ENCODE measurements around the gene PRR12. TPM values are rescaled to one million over a fixed set of nuclear protein-coding genes. Genes with fewer than 3 reads are reported as not detected.

Gene PRR12
- total and polyA plus RNA-seq, 2 experiments from 2014 or later = 5.1 to 24.7 TPM

DNA sequence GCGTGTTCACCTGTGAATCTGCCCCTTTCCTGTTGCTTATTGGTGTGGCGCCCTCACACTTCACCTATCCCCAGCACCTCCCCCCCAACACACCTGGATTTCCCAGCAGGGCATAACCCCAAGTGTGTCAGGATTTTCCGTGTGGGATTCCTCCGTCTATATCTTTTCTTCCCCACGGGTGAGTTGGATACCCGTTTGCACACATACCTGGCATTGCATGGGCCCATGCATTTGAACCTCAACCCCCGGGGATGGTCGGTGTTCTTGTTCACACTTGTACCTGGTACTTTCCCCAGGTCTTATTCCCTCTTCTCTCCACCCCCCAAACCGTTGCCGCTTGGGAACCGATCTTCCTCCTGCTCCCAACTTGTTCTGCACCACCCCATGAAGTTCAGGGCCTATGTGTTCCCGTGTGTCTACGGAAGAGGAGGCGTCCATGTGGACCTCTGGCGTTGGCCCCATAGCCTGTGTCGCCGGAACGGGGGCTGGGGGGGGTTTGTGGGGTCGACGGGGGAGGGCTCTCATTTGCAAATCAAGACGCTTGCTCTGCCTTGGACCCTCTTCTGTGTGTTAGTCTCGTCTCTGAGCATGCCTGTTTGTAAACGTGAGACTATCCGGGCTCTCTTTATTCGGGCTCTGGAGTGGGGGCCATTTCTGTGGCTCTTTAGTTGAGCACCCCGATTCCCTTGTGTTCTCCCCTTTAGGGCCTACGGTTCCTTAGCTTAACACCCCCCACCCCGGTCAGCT lies 1.7 kb downstream of the PRR12 start:
- H3K36me3 ChIP-seq = peaks cover 25% of the 10 kb centered on the region
- H3K27ac ChIP-seq = peak overlapping the region; percentile 82
- TF ChIP-seq, protein P1, sequence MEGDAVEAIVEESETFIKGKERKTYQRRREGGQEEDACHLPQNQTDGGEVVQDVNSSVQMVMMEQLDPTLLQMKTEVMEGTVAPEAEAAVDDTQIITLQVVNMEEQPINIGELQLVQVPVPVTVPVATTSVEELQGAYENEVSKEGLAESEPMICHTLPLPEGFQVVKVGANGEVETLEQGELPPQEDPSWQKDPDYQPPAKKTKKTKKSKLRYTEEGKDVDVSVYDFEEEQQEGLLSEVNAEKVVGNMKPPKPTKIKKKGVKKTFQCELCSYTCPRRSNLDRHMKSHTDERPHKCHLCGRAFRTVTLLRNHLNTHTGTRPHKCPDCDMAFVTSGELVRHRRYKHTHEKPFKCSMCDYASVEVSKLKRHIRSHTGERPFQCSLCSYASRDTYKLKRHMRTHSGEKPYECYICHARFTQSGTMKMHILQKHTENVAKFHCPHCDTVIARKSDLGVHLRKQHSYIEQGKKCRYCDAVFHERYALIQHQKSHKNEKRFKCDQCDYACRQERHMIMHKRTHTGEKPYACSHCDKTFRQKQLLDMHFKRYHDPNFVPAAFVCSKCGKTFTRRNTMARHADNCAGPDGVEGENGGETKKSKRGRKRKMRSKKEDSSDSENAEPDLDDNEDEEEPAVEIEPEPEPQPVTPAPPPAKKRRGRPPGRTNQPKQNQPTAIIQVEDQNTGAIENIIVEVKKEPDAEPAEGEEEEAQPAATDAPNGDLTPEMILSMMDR (IDR thresholded peaks at IDR 0.05; ENCODE audit: low read depth, low read length) = no peak
- peaks cover 20% of the 10 kb centered on the region for H3K4me1 ChIP-seq (ENCODE audit: low read depth)
- H3K4me3 ChIP-seq = peak overlapping the region; percentile 99
- peak; percentile 12 to 38 for DNase-seq (ENCODE audit: low read depth in 1 of 2, low spot score in 1 of 2)
- H3K27me3 ChIP-seq = no peaks in the 10 kb centered on the region
- H3K9me3 ChIP-seq (ENCODE audit: low read depth) = no peaks in the 10 kb centered on the region

DNA sequence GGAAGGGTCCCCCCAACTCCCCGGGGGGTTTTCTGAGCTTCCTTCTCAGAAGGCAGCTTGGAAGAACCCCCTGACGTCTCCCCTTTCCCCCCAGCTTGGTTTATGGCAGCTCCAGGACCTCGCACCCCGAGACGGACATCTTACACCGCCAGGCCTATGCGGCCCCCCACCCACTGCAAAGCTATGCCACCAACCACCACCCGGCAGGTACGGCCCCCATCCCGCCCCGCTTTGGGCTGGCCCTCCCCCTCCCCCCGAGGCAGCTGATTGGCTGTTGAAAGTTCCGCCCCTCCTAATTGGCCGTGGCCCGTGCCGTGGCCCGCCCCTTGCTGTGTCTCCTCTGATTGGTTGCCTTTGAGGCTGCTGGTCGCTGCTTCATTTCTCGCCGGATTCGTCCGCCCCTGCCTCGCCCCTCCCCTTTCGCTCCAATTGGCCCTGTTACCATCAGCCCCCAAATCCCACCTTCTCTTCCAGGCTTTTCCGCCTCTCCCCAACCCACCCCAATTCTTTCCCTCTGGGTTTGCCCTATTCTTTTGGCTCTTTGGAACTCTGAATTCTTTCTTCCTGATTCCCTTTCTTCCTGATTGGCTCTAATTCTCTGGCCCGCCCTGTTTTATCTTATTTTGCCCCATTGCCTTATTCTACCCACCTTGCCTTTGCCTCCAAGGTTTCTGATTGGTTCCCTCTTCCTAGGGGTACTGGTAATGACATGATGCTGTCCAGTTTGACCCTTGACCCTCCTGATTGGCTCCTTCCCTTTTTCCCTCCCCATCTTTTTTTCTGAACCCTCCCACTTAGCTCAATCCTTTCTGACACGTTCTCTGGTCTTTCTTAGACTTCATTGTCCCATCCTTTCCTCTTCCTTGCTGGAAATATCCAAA lies 2.5 kb downstream of the PRR12 start:
- Histone ChIP-seq H3K9me3 (ENCODE audit: low read depth) (no peaks in the 10 kb centered on the region), H3K27ac (peak overlapping the region; percentile 82), H3K36me3 (peaks cover 26% of the 10 kb centered on the region), H3K27me3 (no peaks in the 10 kb centered on the region), H3K4me3 (peak overlapping the region; percentile 99), H3K4me1 (ENCODE audit: low read depth) (peaks cover 20% of the 10 kb centered on the region)
- DNase-seq (ENCODE audit: low read depth in 1 of 2, low spot score in 1 of 2) = peak; percentile 94 to 96
- TF ChIP-seq, protein P1 (IDR thresholded peaks at IDR 0.05; ENCODE audit: low read depth, low read length) = no peak

DNA sequence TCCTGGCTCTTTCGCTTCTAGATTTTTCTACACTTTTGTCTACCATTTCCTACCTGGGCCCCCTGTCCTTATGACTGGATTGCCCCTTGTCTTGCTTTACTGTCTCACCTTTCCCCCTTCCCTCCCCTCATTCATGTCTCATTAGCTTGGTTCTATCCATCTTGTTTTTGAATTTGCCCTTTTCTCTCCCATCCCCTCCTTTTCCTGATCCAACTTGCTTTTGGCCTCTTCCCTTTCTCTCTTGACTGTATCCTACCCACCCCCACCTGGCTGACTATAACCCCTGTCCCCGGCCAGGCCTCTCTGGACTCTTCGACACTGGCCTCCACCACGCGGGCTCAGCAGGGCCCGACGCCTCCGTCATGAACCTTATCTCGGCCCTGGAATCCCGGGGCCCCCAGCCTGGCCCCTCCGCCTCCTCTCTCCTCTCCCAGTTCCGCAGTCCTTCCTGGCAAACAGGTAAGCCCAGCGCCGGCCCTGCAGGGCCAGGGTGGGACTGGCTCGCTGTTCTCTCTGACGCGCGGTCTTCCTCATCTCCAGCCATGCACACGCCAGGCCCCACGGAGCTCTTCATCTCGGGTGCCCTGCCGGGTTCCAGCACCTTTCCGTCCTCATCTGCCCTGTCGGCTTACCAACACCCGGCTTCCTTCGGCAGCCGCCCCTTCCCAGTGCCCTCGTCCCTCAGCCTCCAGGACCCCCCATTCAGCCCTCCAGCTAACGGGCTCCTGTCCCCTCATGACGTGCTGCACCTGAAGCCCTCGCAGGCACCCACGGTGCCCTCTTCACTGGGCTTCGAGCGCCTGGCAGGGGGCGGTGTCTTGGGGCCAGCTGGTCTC lies 3.4 kb downstream of the PRR12 start:
- TF ChIP-seq, protein P1 (IDR thresholded peaks at IDR 0.05; ENCODE audit: low read depth, low read length) = no peak
- H3K4me3 ChIP-seq = no peak overlapping the region
- H3K9me3 ChIP-seq (ENCODE audit: low read depth) = no peaks in the 10 kb centered on the region
- peaks cover 32% of the 10 kb centered on the region for H3K36me3 ChIP-seq
- no peaks in the 10 kb centered on the region for H3K27me3 ChIP-seq
- peak overlapping the region; percentile 9 for H3K27ac ChIP-seq
- DNase-seq (ENCODE audit: low read depth in 1 of 2, low spot score in 1 of 2) = no peak
- H3K4me1 ChIP-seq (ENCODE audit: low read depth) = peaks cover 20% of the 10 kb centered on the region

DNA sequence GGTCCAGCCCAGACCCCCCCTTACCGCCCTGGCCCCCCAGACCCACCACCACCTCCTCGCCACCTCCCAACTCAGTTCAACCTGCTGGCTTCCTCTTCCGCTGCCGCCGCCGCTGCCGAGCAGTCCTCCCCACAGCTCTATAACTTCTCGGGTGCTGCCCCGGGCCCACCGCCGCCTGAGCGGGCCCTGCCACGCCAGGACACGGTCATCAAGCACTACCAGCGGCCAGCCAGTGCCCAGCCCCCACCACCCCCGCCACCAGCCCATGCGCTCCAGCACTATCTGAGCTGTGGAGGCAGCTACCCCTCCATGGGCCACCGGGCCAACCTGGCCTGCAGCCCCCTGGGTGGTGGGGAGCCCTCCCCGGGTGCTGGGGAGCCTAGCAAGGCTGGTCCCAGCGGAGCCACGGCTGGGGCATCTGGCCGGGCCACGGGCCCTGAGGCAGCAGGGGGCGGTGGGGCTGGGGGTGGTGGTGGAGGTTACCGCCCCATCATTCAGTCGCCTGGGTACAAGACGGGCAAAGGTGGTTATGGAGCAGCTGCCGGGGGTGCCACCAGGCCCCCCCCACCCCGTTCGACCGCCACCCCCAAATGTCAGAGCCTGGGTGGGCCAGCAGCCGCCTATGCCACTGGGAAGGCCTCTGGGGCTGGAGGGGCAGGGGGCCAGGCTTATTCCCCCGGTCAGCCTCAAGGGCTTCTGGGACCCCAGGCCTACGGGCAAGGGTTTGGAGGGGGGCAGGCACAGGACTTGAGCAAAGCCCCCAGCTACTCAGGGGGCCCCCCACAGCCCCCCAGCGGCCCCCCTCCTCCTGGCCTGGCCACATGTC lies 4.2 kb downstream of the PRR12 start:
- no peak for DNase-seq (ENCODE audit: low read depth in 1 of 2, low spot score in 1 of 2)
- Histone ChIP-seq H3K4me3 (no peak overlapping the region), H3K9me3 (ENCODE audit: low read depth) (no peaks in the 10 kb centered on the region), H3K27me3 (no peaks in the 10 kb centered on the region), H3K27ac (no peak overlapping the region), H3K4me1 (ENCODE audit: low read depth) (peaks cover 15% of the 10 kb centered on the region), H3K36me3 (peaks cover 39% of the 10 kb centered on the region)
- TF ChIP-seq, protein P1 (IDR thresholded peaks at IDR 0.05; ENCODE audit: low read depth, low read length) = no peak

Measured in cardiac muscle cell (in vitro differentiated cells and primary cell).